NCI-H345 treated with DMSO at 0.1 percent for 48 hours (cell line): ENCODE results near the gene RAVER2.

Experiments used
- DNase-seq: peaks from one replicate; lab custom pipeline; 2025; ENCODE audit not compliant: unreplicated experiment; lab: John Stamatoyannopoulos, UW

RAVER2 gene

DNA sequence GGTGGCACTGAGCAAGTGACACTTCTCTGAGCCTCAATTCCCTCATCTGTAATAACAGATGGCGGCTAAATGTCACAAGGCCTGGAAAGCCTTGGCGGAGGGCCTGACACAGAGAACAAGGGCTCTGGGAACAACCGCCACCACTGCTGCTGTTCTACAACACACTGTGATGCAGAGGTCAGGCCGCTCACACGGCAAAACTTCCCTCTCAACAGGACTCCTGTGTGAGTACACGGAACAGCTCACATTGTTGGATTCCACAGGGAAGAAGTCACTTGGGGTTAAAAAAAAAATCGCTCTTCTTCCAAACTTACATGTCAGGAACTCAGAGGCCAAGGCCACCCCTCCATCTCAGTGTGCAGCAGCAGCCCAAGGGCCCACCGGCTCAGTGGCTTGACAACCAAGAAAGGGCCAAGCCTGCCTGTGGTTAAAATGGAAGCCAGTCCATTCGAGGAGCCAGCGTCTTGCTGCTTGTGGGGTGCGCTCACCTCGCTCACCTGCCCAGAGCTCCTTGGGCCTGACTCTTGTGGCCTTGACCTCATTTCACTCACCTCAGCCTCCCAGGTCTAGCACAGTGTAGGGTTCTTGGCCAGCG is 101.1 kb downstream of the RAVER2 start:
- DNase-seq, result no peak

DNA sequence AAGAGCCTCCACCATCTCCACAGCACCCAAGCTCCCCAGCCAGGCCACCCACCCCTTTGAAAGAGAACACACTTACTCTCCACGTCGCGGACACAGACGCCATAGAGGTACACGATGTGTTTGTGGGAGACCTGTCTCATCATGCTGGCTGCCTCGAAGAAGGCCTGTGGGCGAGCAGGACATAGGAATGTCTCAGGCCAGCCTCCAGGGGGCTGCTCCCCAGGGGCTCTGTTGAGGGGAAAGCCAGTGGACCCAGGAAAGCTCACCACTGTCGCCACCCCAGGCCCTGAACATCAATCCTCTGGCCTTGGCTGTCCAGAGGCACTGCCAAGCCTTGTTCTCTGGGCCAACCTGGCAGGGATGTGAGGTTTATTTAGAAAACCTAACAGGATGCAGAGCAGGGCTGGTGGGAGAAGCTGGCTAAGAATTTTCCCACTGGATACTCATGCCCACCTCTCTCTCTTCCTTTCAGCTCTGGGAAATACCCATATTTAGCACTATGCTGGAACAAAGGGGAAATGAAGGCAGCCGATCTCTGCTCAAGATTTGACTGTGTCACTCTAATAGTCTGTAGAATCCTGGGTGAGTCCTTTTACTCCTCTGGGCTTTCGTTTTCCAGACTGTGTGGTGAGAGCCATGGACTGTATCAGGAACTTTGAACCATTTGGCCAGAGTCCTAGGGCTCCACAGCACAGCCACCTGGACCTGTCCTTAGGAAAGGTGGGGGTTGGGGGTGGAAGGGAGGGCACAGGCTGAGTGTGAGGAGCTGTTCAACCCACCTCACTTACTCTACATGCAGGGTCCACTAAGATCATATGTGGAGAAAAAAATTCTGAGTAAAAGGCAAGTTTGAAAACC is 101.9 kb downstream of the RAVER2 start:
- no peak for DNase-seq

DNA sequence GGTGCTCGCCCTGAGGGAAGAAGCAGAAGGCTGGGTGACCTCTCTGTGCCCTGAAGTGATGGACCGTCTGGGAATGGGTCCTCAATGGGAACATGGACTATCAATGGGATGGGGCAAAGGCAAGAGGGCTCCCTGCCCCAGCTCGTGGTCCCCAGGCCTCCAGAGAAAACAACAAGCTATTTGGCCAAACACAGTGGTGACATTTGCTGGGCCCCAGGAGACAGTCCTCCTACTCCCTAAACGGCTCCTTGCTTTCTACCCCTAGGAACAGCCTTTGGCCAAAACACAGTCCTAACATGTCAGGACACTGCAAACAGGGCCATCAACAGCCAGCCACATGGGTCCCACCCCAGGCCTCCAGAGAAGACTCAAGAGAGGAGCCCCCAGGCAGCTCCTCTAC is 102.8 kb downstream of the RAVER2 start:
- no peak for DNase-seq

DNA sequence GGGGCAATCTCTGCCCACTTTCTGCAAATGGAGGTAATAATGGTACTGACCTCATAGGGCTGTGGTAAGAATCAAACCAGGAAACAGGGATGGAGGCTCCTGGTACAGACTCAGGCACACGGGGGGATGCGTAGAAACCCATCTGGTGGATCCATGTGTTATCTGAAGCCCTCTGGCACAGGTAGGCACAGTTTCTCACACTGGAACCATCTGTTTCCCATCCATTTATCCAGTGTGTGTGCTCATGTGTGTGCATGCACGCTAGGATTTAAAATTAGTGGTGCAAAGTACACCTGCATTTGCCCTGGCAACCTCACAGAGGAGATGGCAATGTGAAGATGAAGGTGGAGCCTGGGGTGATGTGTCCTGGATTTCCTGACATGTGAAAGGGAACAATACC is 103.3 kb downstream of the RAVER2 start:
- DNase-seq, result no peak

DNA sequence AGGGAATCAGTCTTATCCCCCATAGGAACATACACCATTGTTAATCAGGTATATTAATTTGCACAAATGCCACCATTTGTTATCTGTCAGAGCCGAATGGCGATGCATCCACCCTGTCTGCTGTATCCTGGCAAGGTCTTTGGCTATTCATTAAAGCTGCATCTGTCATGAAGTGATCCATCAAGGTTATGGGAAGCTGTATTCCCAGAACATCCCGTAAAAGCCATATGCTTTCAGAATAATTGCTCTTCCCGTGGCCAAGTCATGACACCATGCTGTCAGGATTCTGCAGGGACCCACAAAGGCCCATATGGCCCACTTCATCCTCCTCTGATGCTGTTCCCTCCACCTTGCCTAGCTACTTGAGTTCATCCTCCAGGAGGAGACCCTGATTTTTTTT is 103.9 kb downstream of the RAVER2 start:
- no peak for DNase-seq

DNA sequence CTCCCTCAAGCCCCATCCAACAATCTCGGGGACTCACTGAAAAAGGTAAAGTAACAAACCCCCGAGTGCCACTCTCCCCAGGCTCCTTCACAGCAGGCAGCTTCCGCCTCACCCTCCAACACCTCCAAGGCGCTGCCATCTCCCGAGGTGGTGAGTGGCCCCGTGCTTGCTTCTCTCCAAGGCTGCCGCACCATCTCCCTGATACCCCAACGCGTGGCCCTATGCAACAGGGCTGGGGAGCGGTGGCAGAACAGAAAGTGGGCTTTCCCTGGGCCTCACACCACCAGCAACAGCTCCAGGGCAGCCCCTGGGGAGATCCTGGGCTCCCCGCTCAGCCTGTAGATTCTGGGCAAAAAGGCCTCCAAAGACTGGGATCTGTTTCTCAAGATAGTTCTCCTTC is 105.1 kb downstream of the RAVER2 start:
- no peak for DNase-seq

DNA sequence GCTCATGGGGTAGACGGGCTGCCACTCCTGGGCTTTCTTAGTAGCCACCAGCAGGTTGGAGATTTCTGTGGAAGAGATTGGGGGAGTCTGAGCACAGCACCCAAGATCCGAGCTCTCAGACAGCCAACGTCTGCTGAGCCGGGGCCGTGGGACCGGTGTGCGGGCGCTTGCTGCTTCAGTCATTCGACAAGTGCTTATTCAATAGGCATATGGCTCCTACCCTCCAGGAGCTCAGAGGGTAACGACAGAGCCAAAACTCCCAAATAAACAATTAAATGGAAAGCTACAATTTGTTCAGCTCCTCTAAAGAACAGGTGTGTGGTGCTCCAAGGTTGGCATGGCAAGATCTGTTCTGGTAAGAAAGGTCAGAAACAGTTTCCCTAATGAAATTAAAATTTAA is 106.0 kb downstream of the RAVER2 start:
- no peak for DNase-seq

DNA sequence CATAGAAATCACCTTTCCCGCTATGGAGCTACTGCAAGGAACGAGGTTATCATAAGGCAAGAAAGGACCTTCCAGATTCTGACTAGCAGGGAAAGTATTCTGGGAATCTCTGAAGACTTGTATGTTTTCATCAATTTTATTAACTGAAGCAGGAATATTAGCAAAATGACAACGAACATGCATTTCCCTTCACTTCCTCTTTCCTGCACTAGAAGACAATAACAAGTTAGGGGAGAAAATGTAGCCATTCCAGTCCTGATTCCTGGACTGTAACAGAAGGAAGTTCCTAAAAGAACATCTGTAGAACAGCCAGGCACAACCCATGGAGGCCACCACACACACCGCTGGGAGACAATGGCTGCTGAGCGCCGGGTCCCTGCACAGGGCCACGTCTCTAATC is 106.8 kb downstream of the RAVER2 start:
- no peak for DNase-seq

DNA sequence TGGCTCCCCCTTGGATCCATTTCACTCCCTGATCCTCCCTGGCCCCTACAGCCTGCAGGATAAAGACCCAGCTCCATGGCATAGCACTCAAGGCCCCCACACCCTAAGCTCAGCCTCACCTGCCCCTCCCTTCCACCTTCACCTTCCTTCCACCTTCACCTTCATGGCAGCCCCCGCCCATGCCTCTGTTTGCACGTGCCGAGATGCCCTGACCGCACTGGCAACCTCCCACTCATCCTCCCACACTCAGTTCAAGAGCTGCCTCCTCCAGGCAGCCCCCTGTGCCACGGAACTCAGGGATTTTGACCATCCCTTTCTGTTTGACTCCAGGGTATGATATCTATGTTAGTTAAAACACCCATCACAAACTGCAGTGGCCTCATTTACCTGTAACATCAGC is 109.8 kb downstream of the RAVER2 start:
- no peak for DNase-seq

DNA sequence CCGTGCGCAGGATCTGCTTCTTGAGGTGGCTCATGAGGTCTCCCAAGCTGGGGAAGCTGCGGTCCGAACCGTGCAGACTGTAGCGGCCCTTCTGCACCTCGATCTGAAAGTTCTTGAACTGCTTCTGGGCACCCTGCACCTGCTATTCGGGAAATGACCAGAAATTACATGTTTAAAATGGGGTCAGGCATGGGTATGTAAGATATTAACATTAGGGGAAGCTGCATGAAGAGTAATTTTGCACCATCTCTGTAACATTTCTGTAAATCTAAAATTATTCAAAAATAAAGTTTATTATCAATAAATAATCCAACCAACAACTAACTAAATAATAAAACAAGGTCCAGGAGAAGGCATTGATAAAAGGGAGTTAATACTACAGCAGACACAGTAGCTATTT is 110.7 kb downstream of the RAVER2 start:
- DNase-seq, result no peak

DNA sequence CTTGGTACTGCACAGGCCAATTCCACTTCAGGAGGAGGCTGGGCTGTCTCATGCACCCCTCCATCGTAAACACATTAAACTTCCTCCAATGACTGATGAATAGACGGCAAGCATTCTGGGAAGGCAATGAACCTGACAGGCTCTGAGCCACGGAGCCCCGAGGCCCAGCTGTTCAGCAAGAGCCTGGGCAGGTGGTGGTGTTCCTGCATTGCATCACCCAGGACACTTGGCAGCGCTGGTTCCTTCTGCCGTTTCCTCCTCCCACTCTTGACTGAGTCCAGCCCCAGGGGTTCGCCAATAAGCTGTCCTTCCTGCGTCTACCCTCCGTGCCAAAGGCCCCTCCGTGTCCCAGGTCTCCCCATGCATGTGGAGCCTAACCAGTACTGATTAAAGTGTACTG is 111.7 kb downstream of the RAVER2 start:
- no peak for DNase-seq

DNA sequence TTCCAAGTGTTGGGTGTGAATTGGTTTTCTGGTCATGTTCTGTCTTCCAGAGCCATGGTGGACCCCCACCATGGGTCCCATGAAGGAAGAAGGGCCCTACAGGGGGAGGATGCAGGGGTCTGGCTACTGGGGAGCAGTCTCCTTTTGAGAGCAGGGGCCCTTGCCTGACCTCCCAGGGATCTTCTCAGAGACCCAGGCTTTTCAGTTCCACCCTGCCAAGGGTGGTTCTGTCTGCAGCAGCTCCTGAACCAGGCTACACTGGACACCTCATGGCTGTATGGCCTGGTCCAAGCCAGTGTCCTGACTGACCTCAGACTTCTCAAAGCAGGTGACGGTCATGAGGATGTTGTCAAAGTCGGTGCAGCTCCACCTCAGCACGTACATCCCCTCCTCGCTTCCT is 112.5 kb downstream of the RAVER2 start:
- DNase-seq, result no peak

DNA sequence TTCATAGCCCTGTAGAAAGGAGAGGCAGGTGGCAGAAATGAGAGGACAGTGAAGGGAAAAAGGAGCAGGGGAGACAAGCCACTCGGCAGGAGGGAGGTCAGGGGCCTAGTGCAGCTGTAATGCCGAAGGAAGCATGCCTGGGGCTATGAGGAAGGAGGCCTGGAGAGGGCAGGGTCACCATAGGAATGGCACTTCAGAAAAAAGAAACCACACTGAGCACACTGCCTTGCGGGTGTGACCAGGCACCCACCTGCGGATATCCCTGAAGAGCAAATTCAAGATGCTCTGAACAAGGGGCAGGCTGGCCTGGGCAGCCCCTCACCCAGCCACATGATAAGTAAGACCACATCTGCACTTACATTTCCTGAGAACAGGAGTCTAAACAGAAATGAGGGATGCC is 116.7 kb downstream of the RAVER2 start:
- DNase-seq, result no peak

DNA sequence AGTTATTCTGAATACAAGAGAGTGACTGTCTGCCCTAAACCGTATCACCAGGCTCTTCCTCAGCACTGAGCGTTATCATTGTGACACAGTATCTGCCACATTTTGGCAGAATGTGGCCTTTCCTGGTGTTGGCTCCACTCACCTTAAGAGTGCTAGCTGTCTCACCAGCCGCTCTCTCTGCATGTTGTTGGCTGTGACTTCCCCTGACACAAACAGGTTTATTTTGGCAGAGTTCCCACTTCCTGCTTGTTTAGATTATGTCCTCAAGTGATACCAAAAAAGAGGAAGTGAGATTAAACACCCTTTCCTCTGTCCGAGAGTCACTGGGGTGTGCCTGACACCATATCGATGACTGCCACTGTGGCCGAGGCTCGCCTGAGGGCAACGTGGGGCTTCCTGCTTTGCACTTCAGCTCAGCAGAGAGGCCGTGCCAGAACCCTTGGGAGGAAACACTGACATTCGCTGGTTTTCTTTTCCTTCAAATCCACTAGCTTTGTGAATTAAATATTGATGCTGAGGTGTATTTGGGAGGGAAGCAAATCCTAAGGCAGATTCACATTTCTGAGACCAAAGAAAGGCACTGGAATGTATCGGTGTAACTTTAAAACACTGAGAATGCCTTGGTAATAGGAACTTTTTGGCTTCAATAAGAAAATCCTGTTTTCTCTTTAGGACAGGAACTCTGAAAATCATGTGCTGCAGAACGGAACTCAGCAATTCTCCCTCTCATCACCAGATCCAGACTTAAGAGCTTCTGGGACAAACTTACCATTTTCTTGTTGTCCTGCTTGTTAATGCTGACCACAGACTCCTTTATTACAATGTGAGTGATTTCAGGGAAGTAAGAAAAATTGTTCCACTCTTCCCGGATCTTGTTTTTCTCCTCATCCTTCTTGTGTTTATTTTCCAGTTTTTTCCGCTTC is 119.4 kb downstream of the RAVER2 start:
- no peak for DNase-seq

DNA sequence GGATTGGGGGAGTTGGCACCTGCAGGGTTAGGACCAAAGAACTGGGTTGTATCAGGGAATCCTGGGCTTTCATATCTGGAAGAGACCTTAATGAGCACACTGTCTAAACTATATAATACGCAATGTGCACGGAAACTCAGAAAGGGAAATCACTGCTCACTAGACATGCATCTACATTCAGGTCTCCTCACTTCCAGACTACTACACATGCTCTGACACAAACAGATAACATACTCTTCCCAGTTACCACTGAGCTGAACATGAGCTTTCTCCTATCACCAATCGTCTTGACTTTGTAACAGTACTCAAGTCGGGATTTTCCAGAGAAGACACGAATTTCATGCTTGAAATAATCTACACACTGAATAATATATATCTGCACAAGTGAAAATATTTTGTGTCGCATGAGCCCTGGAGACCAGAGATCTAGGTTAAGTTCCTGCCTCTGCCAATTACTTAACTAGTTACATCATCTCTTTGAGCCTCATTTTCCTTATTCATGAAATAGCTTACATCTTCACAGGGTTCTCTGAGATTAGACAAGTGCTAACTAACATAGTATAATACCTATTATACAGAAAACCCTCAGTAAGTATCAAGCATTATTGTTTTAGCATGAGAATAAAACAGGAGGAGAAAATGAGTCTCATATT is 120.4 kb downstream of the RAVER2 start:
- DNase-seq, result no peak

DNA sequence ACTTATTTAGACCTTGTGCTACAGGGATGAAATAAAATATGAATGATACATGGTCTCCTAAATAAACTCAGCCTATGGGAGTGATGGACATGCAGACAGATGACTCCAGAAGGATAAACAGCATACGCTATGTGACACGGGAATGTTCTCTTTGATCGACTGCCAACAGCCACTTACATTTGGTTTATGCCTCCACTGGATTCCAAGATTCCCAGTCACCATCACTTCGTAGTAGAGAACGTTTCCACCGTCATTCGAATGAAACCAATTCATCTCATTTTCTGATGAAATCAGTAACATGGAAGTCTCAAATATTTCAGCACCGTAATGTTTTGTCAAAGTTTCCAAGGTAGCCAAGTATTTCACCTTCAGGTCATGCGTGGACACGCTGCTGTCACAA is 121.8 kb downstream of the RAVER2 start:
- no peak for DNase-seq

DNA sequence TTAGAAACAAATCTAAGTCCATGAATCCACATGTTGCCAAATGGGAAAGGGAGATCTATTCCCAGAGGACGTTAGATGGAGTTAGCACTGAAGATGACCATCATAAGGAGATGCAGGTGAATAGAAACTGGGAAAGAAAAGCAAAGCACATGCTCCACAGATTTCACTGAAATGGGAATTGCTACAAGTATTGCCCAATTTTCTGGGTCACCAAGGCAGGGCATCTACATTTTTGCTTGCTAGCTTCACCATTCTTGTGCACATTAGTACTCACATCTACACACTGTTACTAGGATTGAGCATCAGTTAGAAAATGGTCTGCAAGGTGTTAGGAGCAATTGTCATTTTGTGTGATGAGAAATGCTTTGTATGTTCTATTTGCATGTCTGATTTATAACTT is 122.4 kb downstream of the RAVER2 start:
- no peak for DNase-seq

DNA sequence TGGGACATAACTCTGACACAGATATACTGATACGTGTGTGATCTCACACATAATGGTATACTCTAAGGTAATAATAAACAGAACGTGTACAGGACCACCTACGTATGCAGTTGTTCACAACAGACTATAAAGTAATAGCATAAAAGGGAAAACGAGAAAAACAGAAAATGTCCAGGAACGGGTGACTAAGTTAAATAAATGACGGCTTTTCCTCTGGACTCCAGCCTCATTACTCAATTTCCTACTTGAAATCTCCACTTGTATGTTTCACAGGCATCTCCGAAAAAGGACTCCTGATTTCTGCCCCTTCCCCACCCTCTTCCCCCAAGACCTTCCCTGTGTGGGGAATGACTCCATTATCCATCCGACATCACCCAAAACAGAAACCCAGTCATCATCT is 126.4 kb downstream of the RAVER2 start:
- DNase-seq, result no peak

DNA sequence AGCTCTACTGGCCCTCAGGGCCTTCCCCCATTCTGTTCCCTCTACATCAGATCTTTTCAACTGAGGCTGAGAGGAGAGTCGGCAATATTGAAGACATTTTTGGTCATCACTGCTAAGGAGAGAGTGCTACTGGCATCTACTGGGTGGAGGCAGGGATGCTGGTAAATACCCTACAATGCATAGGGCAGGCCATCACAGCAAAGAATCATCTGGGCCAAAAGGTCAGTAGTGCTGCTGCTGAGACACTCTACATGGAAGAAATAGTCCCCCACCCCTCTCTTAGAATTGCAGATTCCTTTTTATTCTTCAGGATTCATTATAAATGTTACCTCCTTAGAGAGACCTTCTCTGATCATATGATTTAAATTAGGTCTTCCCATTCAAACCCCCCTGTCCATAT is 127.2 kb downstream of the RAVER2 start:
- no peak for DNase-seq

DNA sequence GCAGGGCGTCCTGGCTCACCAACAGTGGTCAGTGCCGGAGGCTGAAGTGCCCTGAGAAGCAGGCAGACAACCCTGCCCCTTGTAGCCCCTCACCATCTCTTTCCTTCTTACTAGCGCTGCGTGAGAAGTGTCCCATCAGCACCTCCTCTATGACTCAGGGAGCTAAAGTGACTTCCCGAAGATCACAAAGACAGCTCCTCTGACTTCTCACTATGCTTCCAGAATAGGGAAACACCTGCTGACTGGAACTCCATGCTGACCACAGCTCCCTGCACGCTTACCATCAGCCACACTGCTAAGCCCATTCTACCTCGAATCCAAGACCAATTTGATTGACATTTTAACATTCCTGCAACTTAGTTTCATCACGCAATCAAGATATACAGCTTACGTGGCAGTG is 128.7 kb downstream of the RAVER2 start:
- DNase-seq, result no peak

DNA sequence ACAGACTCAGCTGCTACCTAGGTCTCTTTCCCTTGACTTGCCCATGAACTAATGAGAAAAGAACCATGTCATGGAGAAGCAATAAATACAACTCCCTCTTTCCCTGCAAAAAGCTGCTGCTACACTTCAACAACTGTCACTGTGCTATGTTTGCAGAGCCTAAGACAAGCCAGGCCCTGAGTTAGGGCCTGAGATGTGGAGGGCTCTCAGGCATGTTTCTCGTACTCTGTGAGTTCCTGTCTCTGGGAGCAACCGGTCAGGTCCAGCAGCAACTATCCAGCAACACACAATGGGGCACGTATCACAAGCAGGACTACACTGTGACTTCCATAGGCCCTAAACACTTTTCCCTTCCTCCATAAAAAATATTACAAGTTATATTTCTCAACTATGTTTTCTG is 129.8 kb downstream of the RAVER2 start:
- no peak for DNase-seq
